ENCODE measurements around the gene UBA5. TPM values are rescaled to one million over a fixed set of nuclear protein-coding genes. Genes with fewer than 3 reads are reported as not detected.
A peak's percentile ranks its signal among the peaks of the same experiment; 100 is the strongest.
"Not testable (repeated sequence)": the region's sequence is repeated elsewhere in the genome, so short reads cannot be mapped to it uniquely, and the experiment has no call there.

Gene UBA5
- 59.9 and 62.1 TPM in 2 replicates for total RNA-seq (2014; rRNA removed; shearing (Covaris generic); ENCODE audit: low replicate concordance)

DNA sequence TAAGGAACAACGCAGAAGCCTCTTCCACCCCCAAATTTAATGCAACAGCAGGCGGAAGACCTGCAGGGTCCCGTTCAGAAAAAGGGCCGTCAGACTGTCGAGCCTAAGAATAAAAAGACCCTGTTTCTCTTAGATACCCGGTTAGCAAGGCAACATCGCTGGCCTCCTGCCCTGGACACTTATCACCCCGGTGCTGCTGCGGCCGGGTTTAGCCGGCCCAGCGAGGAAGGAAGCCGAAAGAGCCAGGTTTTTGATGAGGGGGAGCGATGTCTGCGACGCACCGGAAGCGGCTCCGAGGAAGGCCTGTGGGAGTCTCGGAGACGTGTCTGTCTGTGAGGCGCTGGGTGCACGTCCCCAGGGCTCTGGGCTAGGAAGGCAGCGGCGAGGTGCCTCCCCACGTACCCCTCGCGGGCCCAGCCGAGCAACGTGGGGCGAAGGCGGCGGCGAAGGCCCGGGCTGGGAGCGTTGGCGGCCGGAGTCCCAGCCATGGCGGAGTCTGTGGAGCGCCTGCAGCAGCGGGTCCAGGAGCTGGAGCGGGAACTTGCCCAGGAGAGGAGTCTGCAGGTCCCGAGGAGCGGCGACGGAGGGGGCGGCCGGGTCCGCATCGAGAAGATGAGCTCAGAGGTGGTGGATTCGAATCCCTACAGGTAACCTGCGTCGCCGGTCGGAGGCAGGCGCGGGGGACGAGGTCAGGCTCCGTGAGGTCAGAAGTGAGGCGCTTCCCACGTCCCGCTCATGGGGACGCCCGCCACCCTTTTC, at the start of gene UBA5:
Gene UBA5 (plus strand): TSS at position 278 of the 759 bp plus-strand sequence. CDS start 209 bp downstream, at position 487.
- H3K4me2 ChIP-seq (ENCODE audit: low read depth, low read length, poor library complexity, severe bottlenecking), result peak within 1 kb of the TSS; percentile 82
- H3K4me1 ChIP-seq (ENCODE audit: low read length), result peaks cover 40% of the 10 kb centered on the region
- DNase-seq, result peak; percentile 89
- peak within 1 kb of the TSS; percentile 33 for H3K27ac ChIP-seq (ENCODE audit: low read length)
- no peaks in the 10 kb centered on the region for H3K27me3 ChIP-seq (ENCODE audit: low read length)
- peaks cover 63% of the 10 kb centered on the region for H3K79me2 ChIP-seq (ENCODE audit: low read length)
- H3K9me2 ChIP-seq (replicated peaks; ENCODE audit: insufficient read depth, low read length), result no peaks in the 10 kb centered on the region
- no peaks in the 10 kb centered on the region for H3K9me3 ChIP-seq (ENCODE audit: low read length)
- H3K9ac ChIP-seq (ENCODE audit: low read length), result peak within 1 kb of the TSS; percentile 93
- H4K20me1 ChIP-seq (ENCODE audit: insufficient read depth, low read depth, low read length), result no peaks in the 10 kb centered on the region
- peaks cover 14% of the 10 kb centered on the region; the same call in 1 of the 2 replicates for H3K36me3 ChIP-seq (ENCODE audit: insufficient read depth, low read length)
- peak within 1 kb of the TSS; percentile 72 for H2AFZ ChIP-seq (ENCODE audit: low read length)
- peak within 1 kb of the TSS; percentile 87 for H3K4me3 ChIP-seq (ENCODE audit: low read length)

GRCh38 chr3:132615301-132615700, 44.8 kb upstream of the UBA5 start:
- not testable (repeated sequence) for H3K9me3 ChIP-seq (ENCODE audit: low read length); H3K27ac ChIP-seq (ENCODE audit: low read length); DNase-seq; H3K4me1 ChIP-seq (ENCODE audit: low read length); H3K4me2 ChIP-seq (ENCODE audit: low read depth, low read length, poor library complexity, severe bottlenecking); H3K9me2 ChIP-seq (replicated peaks; ENCODE audit: insufficient read depth, low read length); H3K79me2 ChIP-seq (ENCODE audit: low read length); H2AFZ ChIP-seq (ENCODE audit: low read length); H3K36me3 ChIP-seq (ENCODE audit: insufficient read depth, low read length); H3K27me3 ChIP-seq (ENCODE audit: low read length); H4K20me1 ChIP-seq (ENCODE audit: insufficient read depth, low read depth, low read length); H3K9ac ChIP-seq (ENCODE audit: low read length); H3K4me3 ChIP-seq (ENCODE audit: low read length)

- H3K36me3 ChIP-seq (ENCODE audit: insufficient read depth, low read length), result no peaks in the 10 kb centered on the region; the same call in 1 of the 2 replicates
- H3K9me2 ChIP-seq (replicated peaks; ENCODE audit: insufficient read depth, low read length), result no peaks in the 10 kb centered on the region
- no peaks in the 10 kb centered on the region for H3K79me2 ChIP-seq (ENCODE audit: low read length)
- no peaks in the 10 kb centered on the region for H3K9me3 ChIP-seq (ENCODE audit: low read length)
- H3K4me1 ChIP-seq (ENCODE audit: low read length), result no peaks in the 10 kb centered on the region
- H3K27ac ChIP-seq (ENCODE audit: low read length), result no peak overlapping the region
- no peaks in the 10 kb centered on the region for H3K27me3 ChIP-seq (ENCODE audit: low read length)
- no peak overlapping the region for H3K9ac ChIP-seq (ENCODE audit: low read length)
- no peak overlapping the region for H3K4me2 ChIP-seq (ENCODE audit: low read depth, low read length, poor library complexity, severe bottlenecking)
- H3K4me3 ChIP-seq (ENCODE audit: low read length), result no peak overlapping the region
- H2AFZ ChIP-seq (ENCODE audit: low read length), result no peak overlapping the region
- no peaks in the 10 kb centered on the region for H4K20me1 ChIP-seq (ENCODE audit: insufficient read depth, low read depth, low read length)
- DNase-seq, result no peak
These were observed 44.2 kb upstream of the UBA5 start for GRCh38 chr3:132615881-132616280.

GRCh38 chr3:132616780-132617179, 43.3 kb upstream of the UBA5 start:
- Histone ChIP-seq H3K36me3 (ENCODE audit: insufficient read depth, low read length) (no peaks in the 10 kb centered on the region; the same call in 1 of the 2 replicates), H3K4me2 (ENCODE audit: low read depth, low read length, poor library complexity, severe bottlenecking) (no peak overlapping the region), H3K9me3 (ENCODE audit: low read length) (no peaks in the 10 kb centered on the region), H3K4me1 (ENCODE audit: low read length) (no peaks in the 10 kb centered on the region), H3K4me3 (ENCODE audit: low read length) (no peak overlapping the region), H3K79me2 (ENCODE audit: low read length) (no peaks in the 10 kb centered on the region), H3K9me2 (replicated peaks; ENCODE audit: insufficient read depth, low read length) (no peaks in the 10 kb centered on the region), H4K20me1 (ENCODE audit: insufficient read depth, low read depth, low read length) (no peaks in the 10 kb centered on the region), H2AFZ (ENCODE audit: low read length) (no peak overlapping the region), H3K27me3 (ENCODE audit: low read length) (no peaks in the 10 kb centered on the region), H3K27ac (ENCODE audit: low read length) (no peak overlapping the region), H3K9ac (ENCODE audit: low read length) (no peak overlapping the region)
- peak; percentile 11 for DNase-seq

- no peaks in the 10 kb centered on the region for H3K9me2 ChIP-seq (replicated peaks; ENCODE audit: insufficient read depth, low read length)
- 0 out of 2 replicates have a peak overlapping the region, but pooled peaks have one; percentile 54 for H2AFZ ChIP-seq (ENCODE audit: low read length)
- no peak overlapping the region for H3K4me3 ChIP-seq (ENCODE audit: low read length)
- no peaks in the 10 kb centered on the region for H3K9me3 ChIP-seq (ENCODE audit: low read length)
- H3K79me2 ChIP-seq (ENCODE audit: low read length), result no peaks in the 10 kb centered on the region
- peak; percentile 36 for DNase-seq
- H3K4me1 ChIP-seq (ENCODE audit: low read length), result peaks cover 34% of the 10 kb centered on the region
- H3K4me2 ChIP-seq (ENCODE audit: low read depth, low read length, poor library complexity, severe bottlenecking), result no peak overlapping the region
- H3K27ac ChIP-seq (ENCODE audit: low read length), result no peak overlapping the region
- H4K20me1 ChIP-seq (ENCODE audit: insufficient read depth, low read depth, low read length), result no peaks in the 10 kb centered on the region
- peaks cover 6% of the 10 kb centered on the region; the same call in 1 of the 2 replicates for H3K36me3 ChIP-seq (ENCODE audit: insufficient read depth, low read length)
- no peaks in the 10 kb centered on the region for H3K27me3 ChIP-seq (ENCODE audit: low read length)
- H3K9ac ChIP-seq (ENCODE audit: low read length), result no peak overlapping the region
These were observed 38.0 kb upstream of the UBA5 start for GRCh38 chr3:132622148-132622547.

DNA sequence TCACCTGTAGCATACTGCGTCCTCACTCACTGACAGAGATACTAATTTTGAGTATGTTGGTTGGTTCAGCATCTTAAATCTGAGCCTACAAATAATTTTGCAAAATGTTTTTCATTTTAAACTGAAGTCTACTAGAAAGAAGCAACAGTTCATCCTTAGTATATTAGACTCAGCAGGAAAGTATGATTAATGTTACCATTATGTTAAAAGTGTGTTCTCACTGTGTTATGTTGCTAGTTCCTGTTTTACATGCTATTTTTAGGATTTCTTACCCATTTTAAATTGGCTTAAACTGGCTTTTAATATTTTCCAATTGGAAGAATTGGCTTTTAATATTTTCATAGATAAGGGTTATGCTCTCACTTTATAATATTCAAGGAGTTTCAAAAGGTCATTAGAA, 37.4 kb upstream of the UBA5 start:
- Histone ChIP-seq H3K9me2 (replicated peaks; ENCODE audit: insufficient read depth, low read length) (no peaks in the 10 kb centered on the region), H3K36me3 (ENCODE audit: insufficient read depth, low read length) (peaks cover 7% of the 10 kb centered on the region; the same call in 1 of the 2 replicates), H3K9ac (ENCODE audit: low read length) (no peak overlapping the region), H3K4me3 (ENCODE audit: low read length) (no peak overlapping the region), H4K20me1 (ENCODE audit: insufficient read depth, low read depth, low read length) (no peaks in the 10 kb centered on the region), H3K79me2 (ENCODE audit: low read length) (no peaks in the 10 kb centered on the region), H3K27me3 (ENCODE audit: low read length) (no peaks in the 10 kb centered on the region), H3K4me1 (ENCODE audit: low read length) (peaks cover 34% of the 10 kb centered on the region), H3K27ac (ENCODE audit: low read length) (peak overlapping the region; percentile 48), H3K9me3 (ENCODE audit: low read length) (no peaks in the 10 kb centered on the region), H2AFZ (ENCODE audit: low read length) (peak overlapping the region; percentile 29; the same call in 1 of the 2 replicates), H3K4me2 (ENCODE audit: low read depth, low read length, poor library complexity, severe bottlenecking) (peak overlapping the region; percentile 51)
- DNase-seq, result peak; percentile 38

- no peak overlapping the region for H3K4me2 ChIP-seq (ENCODE audit: low read depth, low read length, poor library complexity, severe bottlenecking)
- DNase-seq, result peak; percentile 16
- peak overlapping the region; percentile 48 for H3K27ac ChIP-seq (ENCODE audit: low read length)
- H3K9me3 ChIP-seq (ENCODE audit: low read length), result no peaks in the 10 kb centered on the region
- H3K36me3 ChIP-seq (ENCODE audit: insufficient read depth, low read length), result peaks cover 7% of the 10 kb centered on the region; the same call in 1 of the 2 replicates
- H2AFZ ChIP-seq (ENCODE audit: low read length), result no peak overlapping the region
- no peaks in the 10 kb centered on the region for H3K27me3 ChIP-seq (ENCODE audit: low read length)
- no peaks in the 10 kb centered on the region for H4K20me1 ChIP-seq (ENCODE audit: insufficient read depth, low read depth, low read length)
- no peak overlapping the region for H3K9ac ChIP-seq (ENCODE audit: low read length)
- no peak overlapping the region for H3K4me3 ChIP-seq (ENCODE audit: low read length)
- H3K79me2 ChIP-seq (ENCODE audit: low read length), result no peaks in the 10 kb centered on the region
- H3K9me2 ChIP-seq (replicated peaks; ENCODE audit: insufficient read depth, low read length), result no peaks in the 10 kb centered on the region
- H3K4me1 ChIP-seq (ENCODE audit: low read length), result peaks cover 37% of the 10 kb centered on the region
These were observed 36.5 kb upstream of the UBA5 start for GRCh38 chr3:132623646-132624045.

DNA sequence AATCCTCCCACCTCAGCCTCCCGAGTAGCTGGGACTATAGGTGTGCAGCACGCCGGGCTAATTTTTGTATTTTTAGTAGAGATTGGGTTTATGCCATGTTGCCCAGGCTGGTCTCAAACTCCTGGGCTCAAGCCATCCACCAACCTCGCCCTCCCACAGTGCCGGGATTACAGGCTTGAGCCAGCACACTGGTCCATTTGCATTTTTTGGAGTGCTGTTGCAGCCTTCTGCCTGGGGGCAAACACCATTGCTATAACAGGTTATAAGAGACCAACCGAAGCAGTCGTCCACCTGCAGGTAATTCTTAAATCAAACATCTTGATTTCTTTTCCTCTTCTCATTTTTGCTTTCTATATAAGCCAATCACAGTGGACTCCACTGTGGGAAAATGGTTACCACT, 35.3 kb upstream of the UBA5 start:
- H4K20me1 ChIP-seq (ENCODE audit: insufficient read depth, low read depth, low read length), result no peaks in the 10 kb centered on the region
- H3K27ac ChIP-seq (ENCODE audit: low read length), result peak overlapping the region; percentile 80
- H3K36me3 ChIP-seq (ENCODE audit: insufficient read depth, low read length), result peaks cover 10% of the 10 kb centered on the region; the same call in 1 of the 2 replicates
- H3K9me2 ChIP-seq (replicated peaks; ENCODE audit: insufficient read depth, low read length), result no peaks in the 10 kb centered on the region
- H3K27me3 ChIP-seq (ENCODE audit: low read length), result no peaks in the 10 kb centered on the region
- H3K4me2 ChIP-seq (ENCODE audit: low read depth, low read length, poor library complexity, severe bottlenecking), result peak overlapping the region; percentile 8
- H3K4me3 ChIP-seq (ENCODE audit: low read length), result no peak overlapping the region
- peaks cover 38% of the 10 kb centered on the region for H3K4me1 ChIP-seq (ENCODE audit: low read length)
- H3K9ac ChIP-seq (ENCODE audit: low read length), result no peak overlapping the region
- no peaks in the 10 kb centered on the region for H3K79me2 ChIP-seq (ENCODE audit: low read length)
- H3K9me3 ChIP-seq (ENCODE audit: low read length), result no peaks in the 10 kb centered on the region
- peak; percentile 34 for DNase-seq
- no peak overlapping the region for H2AFZ ChIP-seq (ENCODE audit: low read length)
